ENCODE measurements around the gene HELT. TPM values are rescaled to one million over a fixed set of nuclear protein-coding genes. Genes with fewer than 3 reads are reported as not detected.

HELT gene, protein sequence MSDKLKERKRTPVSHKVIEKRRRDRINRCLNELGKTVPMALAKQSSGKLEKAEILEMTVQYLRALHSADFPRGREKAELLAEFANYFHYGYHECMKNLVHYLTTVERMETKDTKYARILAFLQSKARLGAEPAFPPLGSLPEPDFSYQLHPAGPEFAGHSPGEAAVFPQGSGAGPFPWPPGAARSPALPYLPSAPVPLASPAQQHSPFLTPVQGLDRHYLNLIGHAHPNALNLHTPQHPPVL
- total RNA-seq (2012; rRNA removed): not detected in 2 replicates
- polyA plus RNA-seq (2012; rRNA removed): not detected in 2 replicates
- polyA plus RNA-seq (2012; cell fraction: cytosol; rRNA removed): not detected in 2 replicates
- not detected in 2 replicates for polyA plus RNA-seq (2012; cell fraction: nucleus; rRNA removed; ENCODE audit: low replicate concordance)
- not detected for Bru-seq, nascent RNA
- not detected for BruChase-seq, experiment 1, labeled RNA remaining after a 6-hour chase
- not detected for BruChase-seq, experiment 2, labeled RNA remaining after a 2-hour chase
- long read RNA-seq: 0 reads

DNA sequence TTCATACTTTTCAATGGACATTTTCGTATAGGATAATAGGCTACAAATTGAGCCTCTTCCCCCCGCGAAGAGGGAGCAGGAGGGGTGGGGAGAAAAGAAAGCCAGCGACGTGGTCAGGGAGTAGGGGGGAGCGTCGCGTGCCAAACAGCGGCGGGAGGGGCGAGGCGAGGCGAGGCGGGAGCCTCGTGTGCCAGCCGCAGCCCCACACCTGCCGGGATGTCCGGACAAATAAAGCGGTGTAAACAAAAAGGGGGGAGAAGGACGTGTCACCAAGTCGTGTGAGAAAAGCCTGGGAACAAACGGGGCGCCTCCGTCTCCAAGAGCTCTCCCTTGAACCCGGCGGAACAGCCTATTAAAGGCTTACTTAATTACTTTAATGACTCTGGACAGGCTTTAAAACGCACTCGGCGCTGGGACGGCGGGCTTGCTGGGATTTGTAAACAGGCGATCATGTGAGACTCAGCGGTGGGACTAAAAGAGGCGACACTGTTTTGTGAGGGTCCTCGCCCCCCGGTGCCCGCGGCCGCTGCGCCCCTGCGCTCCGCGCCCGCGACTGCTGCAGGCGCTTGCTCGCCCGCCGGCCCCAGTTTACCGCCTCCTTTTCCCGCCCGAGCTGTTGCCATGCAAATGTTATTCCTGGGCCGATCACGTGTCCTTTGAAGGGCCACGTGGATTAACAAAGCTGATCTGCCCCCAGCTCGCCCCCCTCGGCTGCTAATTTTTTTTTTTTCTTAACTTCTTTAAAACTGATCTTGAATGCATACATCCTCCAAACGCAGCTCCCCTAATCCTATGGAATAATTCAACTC lies at the start of gene HELT:
HELT (plus strand) TSS at position 527 of the 809 bp plus-strand sequence. CDS start 439 bp downstream, outside the sequence.
- dilution Hi-C loops (cut with HindIII; ENCODE audit: low sequenced_read_pairs, unreplicated experiment) (no loop called here), in situ Hi-C loops (cut with MboI; ENCODE audit: low sequenced_read_pairs) (no loop called here), intact Hi-C loops (cut with micrococcal nuclease) (no loop called here)
- Histone ChIP-seq H2AK5ac (ENCODE audit: low read depth, low read length) (no peak within 1 kb of the TSS), H3K27me3 (ENCODE audit: control insufficient read depth, insufficient read depth, low read length) (peaks cover 81% of the 10 kb centered on the region), H4K5ac (ENCODE audit: low read depth, low read length) (no peak within 1 kb of the TSS), H3K9me3 (ENCODE audit: control insufficient read depth, insufficient read depth, low read length) (no peaks in the 10 kb centered on the region), H2BK20ac (ENCODE audit: low read depth, low read length) (no peak within 1 kb of the TSS), H3K14ac (replicated peaks; ENCODE audit: low read depth, low read length) (no peak within 1 kb of the TSS), H2BK120ac (ENCODE audit: low read depth, low read length) (no peak within 1 kb of the TSS), H2BK5ac (ENCODE audit: low read depth, low read length, poor library complexity, severe bottlenecking) (no peak within 1 kb of the TSS), H3K23ac (ENCODE audit: low read depth, low read length) (no peak within 1 kb of the TSS), H2AK9ac (replicated peaks; ENCODE audit: low read depth, low read length, poor library complexity) (no peak within 1 kb of the TSS), H4K20me1 (ENCODE audit: insufficient read depth, low read length) (no peaks in the 10 kb centered on the region), H3K9ac (ENCODE audit: low read depth, low read length) (no peak within 1 kb of the TSS), H4K91ac (ENCODE audit: insufficient read depth, low read depth, low read length) (no peak within 1 kb of the TSS), H3K36me3 (ENCODE audit: control insufficient read depth, insufficient read depth, low read length) (no peaks in the 10 kb centered on the region), H3K9me1 (ENCODE audit: insufficient read depth, low read length) (no peaks in the 10 kb centered on the region), H3K4me2 (ENCODE audit: low read depth, low read length) (no peak within 1 kb of the TSS), H3K56ac (ENCODE audit: extremely low read depth, insufficient read depth, low read length) (no peak within 1 kb of the TSS), H3K27ac (ENCODE audit: insufficient read depth, low read length) (no peak within 1 kb of the TSS), H3K18ac (ENCODE audit: low read depth, low read length) (no peak within 1 kb of the TSS), H3K4ac (ENCODE audit: low read depth, low read length) (no peak within 1 kb of the TSS), H2AFZ (replicated peaks; ENCODE audit: low read length, poor library complexity) (no peak within 1 kb of the TSS), H3K4me3 (ENCODE audit: insufficient read depth, low read depth, low read length) (no peak within 1 kb of the TSS), H4K8ac (ENCODE audit: low read depth in 2 of 2, low read length in 2 of 2) (no peak within 1 kb of the TSS), H3K79me1 (ENCODE audit: low read depth in 1 of 2, low read length in 2 of 2) (no peaks in the 10 kb centered on the region), H2BK15ac (ENCODE audit: low read depth, low read length) (no peak within 1 kb of the TSS), H3K4me1 (ENCODE audit: control insufficient read depth, insufficient read depth, low read length) (no peaks in the 10 kb centered on the region)
- ChIA-PET POLR2A (ENCODE audit: unreplicated experiment) (no interaction called here), CTCF (no interaction called here)
- ATAC-seq (ENCODE audit: low read depth) (no peak), DNase-seq (no peak)
- no TSS peak for BruUV-seq (replicated peaks)
- WGBS, 2 experiments (ENCODE audit: extremely low coverage in 2 of 2, insufficient read length in 1 of 2): 1% methylated on average over 20 of the region's 58 CpGs; no CpG with 5 or more reads in 1 of the 2 experiments
- TF ChIP-seq CHD1 (IDR thresholded peaks at IDR 0.05; ENCODE audit: low read depth, low read length) (no peak), RAD21 (IDR thresholded peaks at IDR 0.05; ENCODE audit: low read length) (no peak), MXI1 (IDR thresholded peaks at IDR 0.05; ENCODE audit: borderline replicate concordance, low read depth, low read length) (no peak), RFX5 (IDR thresholded peaks at IDR 0.05; ENCODE audit: low read depth, low read length) (no peak), SMC3 (IDR thresholded peaks at IDR 0.05; ENCODE audit: low read depth, low read length) (no peak), RCOR1 (IDR thresholded peaks at IDR 0.05; ENCODE audit: insufficient replicate concordance, low read length) (no peak), MAZ (IDR thresholded peaks at IDR 0.05; ENCODE audit: borderline replicate concordance, low read depth, low read length) (no peak), MAFK (IDR thresholded peaks at IDR 0.05; ENCODE audit: low read depth, low read length) (no peak), FOS (IDR thresholded peaks at IDR 0.05; ENCODE audit: low read depth, low read length) (no peak)
- TF ChIP-seq, protein P1, sequence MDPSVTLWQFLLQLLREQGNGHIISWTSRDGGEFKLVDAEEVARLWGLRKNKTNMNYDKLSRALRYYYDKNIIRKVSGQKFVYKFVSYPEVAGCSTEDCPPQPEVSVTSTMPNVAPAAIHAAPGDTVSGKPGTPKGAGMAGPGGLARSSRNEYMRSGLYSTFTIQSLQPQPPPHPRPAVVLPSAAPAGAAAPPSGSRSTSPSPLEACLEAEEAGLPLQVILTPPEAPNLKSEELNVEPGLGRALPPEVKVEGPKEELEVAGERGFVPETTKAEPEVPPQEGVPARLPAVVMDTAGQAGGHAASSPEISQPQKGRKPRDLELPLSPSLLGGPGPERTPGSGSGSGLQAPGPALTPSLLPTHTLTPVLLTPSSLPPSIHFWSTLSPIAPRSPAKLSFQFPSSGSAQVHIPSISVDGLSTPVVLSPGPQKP (IDR thresholded peaks at IDR 0.05; ENCODE audit: borderline replicate concordance, low read depth, low read length): no peak
- TF ChIP-seq, protein P2, sequence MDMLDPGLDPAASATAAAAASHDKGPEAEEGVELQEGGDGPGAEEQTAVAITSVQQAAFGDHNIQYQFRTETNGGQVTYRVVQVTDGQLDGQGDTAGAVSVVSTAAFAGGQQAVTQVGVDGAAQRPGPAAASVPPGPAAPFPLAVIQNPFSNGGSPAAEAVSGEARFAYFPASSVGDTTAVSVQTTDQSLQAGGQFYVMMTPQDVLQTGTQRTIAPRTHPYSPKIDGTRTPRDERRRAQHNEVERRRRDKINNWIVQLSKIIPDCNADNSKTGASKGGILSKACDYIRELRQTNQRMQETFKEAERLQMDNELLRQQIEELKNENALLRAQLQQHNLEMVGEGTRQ (IDR thresholded peaks at IDR 0.05; ENCODE audit: low read depth, low read length): no peak
- TF ChIP-seq, protein P3, sequence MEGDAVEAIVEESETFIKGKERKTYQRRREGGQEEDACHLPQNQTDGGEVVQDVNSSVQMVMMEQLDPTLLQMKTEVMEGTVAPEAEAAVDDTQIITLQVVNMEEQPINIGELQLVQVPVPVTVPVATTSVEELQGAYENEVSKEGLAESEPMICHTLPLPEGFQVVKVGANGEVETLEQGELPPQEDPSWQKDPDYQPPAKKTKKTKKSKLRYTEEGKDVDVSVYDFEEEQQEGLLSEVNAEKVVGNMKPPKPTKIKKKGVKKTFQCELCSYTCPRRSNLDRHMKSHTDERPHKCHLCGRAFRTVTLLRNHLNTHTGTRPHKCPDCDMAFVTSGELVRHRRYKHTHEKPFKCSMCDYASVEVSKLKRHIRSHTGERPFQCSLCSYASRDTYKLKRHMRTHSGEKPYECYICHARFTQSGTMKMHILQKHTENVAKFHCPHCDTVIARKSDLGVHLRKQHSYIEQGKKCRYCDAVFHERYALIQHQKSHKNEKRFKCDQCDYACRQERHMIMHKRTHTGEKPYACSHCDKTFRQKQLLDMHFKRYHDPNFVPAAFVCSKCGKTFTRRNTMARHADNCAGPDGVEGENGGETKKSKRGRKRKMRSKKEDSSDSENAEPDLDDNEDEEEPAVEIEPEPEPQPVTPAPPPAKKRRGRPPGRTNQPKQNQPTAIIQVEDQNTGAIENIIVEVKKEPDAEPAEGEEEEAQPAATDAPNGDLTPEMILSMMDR (conservative IDR thresholded peaks at IDR 0.05; ENCODE audit: low read depth, low read length): no peak
